Measurements from ENCODE around the gene CYP1B1. TPM values are rescaled to one million over a fixed set of nuclear protein-coding genes. Genes with fewer than 3 reads are reported as not detected.

The CYP1B1 gene
- total RNA-seq, 1 experiment from 2014 or later: 4.2 TPM

- ChIA-PET POLR2A (no interaction called here), CTCF (interaction anchor here (1.5 to 2.1 kb wide), 2 partner anchors 11 to 33 kb away, joined by 4 to 10 read pairs; partner anchors contain the start of gene CYP1B1)
- DNase-seq (ENCODE audit: low spot score) (no peak), ATAC-seq (no peak)
- Mint-ChIP-seq H3K36me3 (peaks cover 8% of the 10 kb centered on the region; the same call in 1 of the 2 replicates), H3K4me3 (no peak overlapping the region), H3K4me1 (peaks cover 39% of the 10 kb centered on the region), H3K9me3 (peaks cover 19% of the 10 kb centered on the region), H3K27me3 (ENCODE audit: low read depth) (peaks cover 4% of the 10 kb centered on the region; the same call in 1 of the 2 replicates), H3K27ac (no peak overlapping the region)
- TF ChIP-seq SMAD4 (CRISPR knock-in tag; IDR thresholded peaks at IDR 0.05) (no peak), JAZF1 (CRISPR knock-in tag; IDR thresholded peaks at IDR 0.05) (no peak), KAT7 (CRISPR knock-in tag; IDR thresholded peaks at IDR 0.05; ENCODE audit: borderline replicate concordance) (no peak), ZBTB43 (CRISPR knock-in tag; IDR thresholded peaks at IDR 0.05) (no peak), GABPB1 (CRISPR knock-in tag; IDR thresholded peaks at IDR 0.05) (no peak), ETV6 (CRISPR knock-in tag; IDR thresholded peaks at IDR 0.05) (no peak), ZSCAN18 (CRISPR knock-in tag; IDR thresholded peaks at IDR 0.05) (no peak), SMAD3 (CRISPR knock-in tag; IDR thresholded peaks at IDR 0.05; ENCODE audit: borderline replicate concordance) (no peak), SP1 (CRISPR knock-in tag; conservative IDR thresholded peaks at IDR 0.05) (no peak), JUN (CRISPR knock-in tag; IDR thresholded peaks at IDR 0.05) (no peak), NR3C1 (CRISPR knock-in tag; conservative IDR thresholded peaks at IDR 0.05; ENCODE audit: low read depth) (no peak), ZNF219 (CRISPR knock-in tag; IDR thresholded peaks at IDR 0.05; ENCODE audit: borderline replicate concordance) (no peak), OVOL2 (CRISPR knock-in tag; IDR thresholded peaks at IDR 0.05; ENCODE audit: borderline replicate concordance) (no peak), ZNF263 (CRISPR knock-in tag; IDR thresholded peaks at IDR 0.05; ENCODE audit: low read depth) (no peak)
- TF ChIP-seq, protein P1, sequence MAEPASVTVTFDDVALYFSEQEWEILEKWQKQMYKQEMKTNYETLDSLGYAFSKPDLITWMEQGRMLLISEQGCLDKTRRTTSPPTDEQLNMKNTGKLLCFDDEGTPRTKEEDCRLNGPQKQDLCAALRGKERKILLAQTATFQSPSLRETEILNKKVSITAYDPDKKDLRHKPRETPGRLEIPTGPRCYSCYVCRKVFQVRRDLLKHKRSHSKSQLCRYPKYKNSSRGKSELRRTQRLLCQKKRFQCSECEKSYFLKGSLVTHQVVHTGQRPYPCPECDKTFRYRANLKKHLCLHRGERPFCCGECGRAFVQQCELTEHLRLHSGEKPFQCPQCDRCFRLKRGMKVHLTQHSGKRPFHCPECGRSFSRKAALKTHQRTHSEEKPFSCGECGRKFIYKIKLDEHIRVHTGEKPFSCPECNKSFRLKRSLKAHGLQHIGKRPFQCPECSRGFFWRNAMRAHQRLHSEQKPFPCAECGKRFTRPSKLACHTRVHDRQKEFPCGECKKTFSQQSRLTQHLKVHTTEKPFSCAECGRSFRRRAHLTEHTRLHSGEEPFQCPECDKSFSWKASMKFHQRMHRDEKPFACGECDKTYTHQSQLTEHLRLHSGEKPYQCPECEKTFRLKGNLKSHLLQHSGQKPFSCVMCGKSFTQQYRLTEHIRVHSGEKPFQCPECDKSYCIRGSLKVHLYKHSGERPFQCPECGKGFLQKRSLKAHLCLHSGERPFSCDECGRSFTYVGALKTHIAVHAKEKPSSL (CRISPR knock-in tag; conservative IDR thresholded peaks at IDR 0.05): no peak
- TF ChIP-seq, protein P2, sequence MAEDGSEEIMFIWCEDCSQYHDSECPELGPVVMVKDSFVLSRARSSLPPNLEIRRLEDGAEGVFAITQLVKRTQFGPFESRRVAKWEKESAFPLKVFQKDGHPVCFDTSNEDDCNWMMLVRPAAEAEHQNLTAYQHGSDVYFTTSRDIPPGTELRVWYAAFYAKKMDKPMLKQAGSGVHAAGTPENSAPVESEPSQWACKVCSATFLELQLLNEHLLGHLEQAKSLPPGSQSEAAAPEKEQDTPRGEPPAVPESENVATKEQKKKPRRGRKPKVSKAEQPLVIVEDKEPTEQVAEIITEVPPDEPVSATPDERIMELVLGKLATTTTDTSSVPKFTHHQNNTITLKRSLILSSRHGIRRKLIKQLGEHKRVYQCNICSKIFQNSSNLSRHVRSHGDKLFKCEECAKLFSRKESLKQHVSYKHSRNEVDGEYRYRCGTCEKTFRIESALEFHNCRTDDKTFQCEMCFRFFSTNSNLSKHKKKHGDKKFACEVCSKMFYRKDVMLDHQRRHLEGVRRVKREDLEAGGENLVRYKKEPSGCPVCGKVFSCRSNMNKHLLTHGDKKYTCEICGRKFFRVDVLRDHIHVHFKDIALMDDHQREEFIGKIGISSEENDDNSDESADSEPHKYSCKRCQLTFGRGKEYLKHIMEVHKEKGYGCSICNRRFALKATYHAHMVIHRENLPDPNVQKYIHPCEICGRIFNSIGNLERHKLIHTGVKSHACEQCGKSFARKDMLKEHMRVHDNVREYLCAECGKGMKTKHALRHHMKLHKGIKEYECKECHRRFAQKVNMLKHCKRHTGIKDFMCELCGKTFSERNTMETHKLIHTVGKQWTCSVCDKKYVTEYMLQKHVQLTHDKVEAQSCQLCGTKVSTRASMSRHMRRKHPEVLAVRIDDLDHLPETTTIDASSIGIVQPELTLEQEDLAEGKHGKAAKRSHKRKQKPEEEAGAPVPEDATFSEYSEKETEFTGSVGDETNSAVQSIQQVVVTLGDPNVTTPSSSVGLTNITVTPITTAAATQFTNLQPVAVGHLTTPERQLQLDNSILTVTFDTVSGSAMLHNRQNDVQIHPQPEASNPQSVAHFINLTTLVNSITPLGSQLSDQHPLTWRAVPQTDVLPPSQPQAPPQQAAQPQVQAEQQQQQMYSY (CRISPR knock-in tag; IDR thresholded peaks at IDR 0.05): no peak
Measured at GRCh38 chr2:38109732-38110181, 33.8 kb upstream of the CYP1B1 start.

Measured in WTC11 (cell line).